Measurements from ENCODE around the gene AK4.

DNA sequence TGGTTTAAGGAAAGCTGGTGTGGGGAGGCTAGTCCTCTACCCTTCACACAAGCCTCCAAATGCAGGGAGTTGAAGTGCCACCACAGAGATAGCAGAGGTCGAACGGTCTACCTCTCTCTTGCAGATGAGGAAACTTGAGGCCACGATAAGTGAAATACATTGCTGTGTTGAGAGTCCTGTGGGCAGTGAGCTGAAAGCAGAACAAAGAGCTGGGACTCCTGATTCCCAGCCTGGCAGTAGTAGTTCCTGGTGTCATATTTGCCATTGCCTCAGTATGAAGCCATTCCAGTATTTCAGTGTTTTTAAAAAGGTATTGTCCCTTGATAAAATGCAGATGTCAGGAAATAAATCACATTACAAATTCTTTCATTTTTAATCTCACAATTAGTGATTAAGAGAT lies 28.6 kb downstream of the AK4 start:
- TF ChIP-seq, protein P1, sequence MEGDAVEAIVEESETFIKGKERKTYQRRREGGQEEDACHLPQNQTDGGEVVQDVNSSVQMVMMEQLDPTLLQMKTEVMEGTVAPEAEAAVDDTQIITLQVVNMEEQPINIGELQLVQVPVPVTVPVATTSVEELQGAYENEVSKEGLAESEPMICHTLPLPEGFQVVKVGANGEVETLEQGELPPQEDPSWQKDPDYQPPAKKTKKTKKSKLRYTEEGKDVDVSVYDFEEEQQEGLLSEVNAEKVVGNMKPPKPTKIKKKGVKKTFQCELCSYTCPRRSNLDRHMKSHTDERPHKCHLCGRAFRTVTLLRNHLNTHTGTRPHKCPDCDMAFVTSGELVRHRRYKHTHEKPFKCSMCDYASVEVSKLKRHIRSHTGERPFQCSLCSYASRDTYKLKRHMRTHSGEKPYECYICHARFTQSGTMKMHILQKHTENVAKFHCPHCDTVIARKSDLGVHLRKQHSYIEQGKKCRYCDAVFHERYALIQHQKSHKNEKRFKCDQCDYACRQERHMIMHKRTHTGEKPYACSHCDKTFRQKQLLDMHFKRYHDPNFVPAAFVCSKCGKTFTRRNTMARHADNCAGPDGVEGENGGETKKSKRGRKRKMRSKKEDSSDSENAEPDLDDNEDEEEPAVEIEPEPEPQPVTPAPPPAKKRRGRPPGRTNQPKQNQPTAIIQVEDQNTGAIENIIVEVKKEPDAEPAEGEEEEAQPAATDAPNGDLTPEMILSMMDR (conservative IDR thresholded peaks at IDR 0.05; ENCODE audit: low read depth, low read length) = no peak
- no peak for TF ChIP-seq RFX5 (IDR thresholded peaks at IDR 0.05; ENCODE audit: low read depth, low read length)
- TF ChIP-seq FOS (IDR thresholded peaks at IDR 0.05; ENCODE audit: low read depth, low read length) = no peak
- TF ChIP-seq POLR2A (IDR thresholded peaks at IDR 0.05; ENCODE audit: low read depth, low read length) = no peak
- no peak for TF ChIP-seq BHLHE40 (IDR thresholded peaks at IDR 0.05; ENCODE audit: low read depth, low read length)
- no peak for TF ChIP-seq RCOR1 (IDR thresholded peaks at IDR 0.05; ENCODE audit: insufficient replicate concordance, low read length)
- no peak for TF ChIP-seq RAD21 (IDR thresholded peaks at IDR 0.05; ENCODE audit: low read length)
- TF ChIP-seq MAZ (IDR thresholded peaks at IDR 0.05; ENCODE audit: borderline replicate concordance, low read depth, low read length) = no peak
- TF ChIP-seq SMC3 (IDR thresholded peaks at IDR 0.05; ENCODE audit: low read depth, low read length) = no peak
- TF ChIP-seq, protein P2, sequence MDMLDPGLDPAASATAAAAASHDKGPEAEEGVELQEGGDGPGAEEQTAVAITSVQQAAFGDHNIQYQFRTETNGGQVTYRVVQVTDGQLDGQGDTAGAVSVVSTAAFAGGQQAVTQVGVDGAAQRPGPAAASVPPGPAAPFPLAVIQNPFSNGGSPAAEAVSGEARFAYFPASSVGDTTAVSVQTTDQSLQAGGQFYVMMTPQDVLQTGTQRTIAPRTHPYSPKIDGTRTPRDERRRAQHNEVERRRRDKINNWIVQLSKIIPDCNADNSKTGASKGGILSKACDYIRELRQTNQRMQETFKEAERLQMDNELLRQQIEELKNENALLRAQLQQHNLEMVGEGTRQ (IDR thresholded peaks at IDR 0.05; ENCODE audit: low read depth, low read length) = no peak
- no peak for TF ChIP-seq CHD1 (IDR thresholded peaks at IDR 0.05; ENCODE audit: low read depth, low read length)
- TF ChIP-seq, protein P3, sequence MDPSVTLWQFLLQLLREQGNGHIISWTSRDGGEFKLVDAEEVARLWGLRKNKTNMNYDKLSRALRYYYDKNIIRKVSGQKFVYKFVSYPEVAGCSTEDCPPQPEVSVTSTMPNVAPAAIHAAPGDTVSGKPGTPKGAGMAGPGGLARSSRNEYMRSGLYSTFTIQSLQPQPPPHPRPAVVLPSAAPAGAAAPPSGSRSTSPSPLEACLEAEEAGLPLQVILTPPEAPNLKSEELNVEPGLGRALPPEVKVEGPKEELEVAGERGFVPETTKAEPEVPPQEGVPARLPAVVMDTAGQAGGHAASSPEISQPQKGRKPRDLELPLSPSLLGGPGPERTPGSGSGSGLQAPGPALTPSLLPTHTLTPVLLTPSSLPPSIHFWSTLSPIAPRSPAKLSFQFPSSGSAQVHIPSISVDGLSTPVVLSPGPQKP (IDR thresholded peaks at IDR 0.05; ENCODE audit: borderline replicate concordance, low read depth, low read length) = no peak
- no peak for TF ChIP-seq MXI1 (IDR thresholded peaks at IDR 0.05; ENCODE audit: borderline replicate concordance, low read depth, low read length)

Data from IMR-90 (cell line).